HepG2 (cell line): Measurements from ENCODE around the gene YPEL3. TPM values are rescaled to one million over a fixed set of nuclear protein-coding genes. Genes with fewer than 3 reads are reported as not detected.

Experiments used
- ATF6 ChIP-seq: sonication (generic); formaldehyde crosslinking; conservative IDR thresholded peaks from 2 replicates; pipeline ENCODE4 v1.4.0; 2020; ENCODE audit warnings: missing genetic modification reagents
- ELF3 ChIP-seq: IDR thresholded peaks from 2 replicates; pipeline ENCODE4 v1.6.1; 2016; ENCODE audit warnings: missing genetic modification reagents, missing compliant biosample characterization
- ETV6 ChIP-seq: sonication (generic); formaldehyde crosslinking; conservative IDR thresholded peaks from 2 replicates; pipeline ENCODE4 v1.4.0; 2020; ENCODE audit warnings: missing genetic modification reagents
- FOXC1 ChIP-seq: sonication (generic); formaldehyde crosslinking; IDR thresholded peaks from 2 replicates; pipeline ENCODE4 v1.8.0; 2022; ENCODE audit warnings: mild to moderate bottlenecking, missing genetic modification reagents, borderline replicate concordance
- HNRNPH1 ChIP-seq: fragments of 200-400 bp; formaldehyde crosslinking; optimal IDR thresholded peaks from 2 replicates; pipeline ENCODE3; 2017; ENCODE audit warnings: mild to moderate bottlenecking, low read depth, low read length
- NFKBIZ ChIP-seq: IDR thresholded peaks from 2 replicates; pipeline ENCODE4 v1.6.1; 2018; ENCODE audit warnings: missing genetic modification reagents, missing compliant biosample characterization
- RXRB ChIP-seq: IDR thresholded peaks from 2 replicates; pipeline ENCODE4 v1.6.1; 2016; ENCODE audit warnings: borderline replicate concordance, missing genetic modification reagents, missing compliant biosample characterization
- THAP8 ChIP-seq: sonication (generic); formaldehyde crosslinking; IDR thresholded peaks from 2 replicates; pipeline ENCODE4 v1.5.1; 2020; ENCODE audit warnings: missing genetic modification reagents, mild to moderate bottlenecking, borderline replicate concordance
- ZNF142 ChIP-seq: sonication (generic); formaldehyde crosslinking; IDR thresholded peaks from 2 replicates; pipeline ENCODE4 v1.4.0; 2020; ENCODE audit warnings: missing genetic modification reagents
- ZNF331 ChIP-seq: sonication (generic); formaldehyde crosslinking; IDR thresholded peaks from 2 replicates; pipeline ENCODE4 v1.4.0; 2020; ENCODE audit warnings: missing genetic modification reagents
- ZNF446 ChIP-seq: sonication (generic); formaldehyde crosslinking; IDR thresholded peaks from 2 replicates; pipeline ENCODE4 v1.5.0; 2020; ENCODE audit warnings: mild to moderate bottlenecking, missing genetic modification reagents
- ZNF557 ChIP-seq: sonication (generic); formaldehyde crosslinking; IDR thresholded peaks from 2 replicates; pipeline ENCODE4 v1.4.0; 2020; ENCODE audit warnings: missing genetic modification reagents
- polyA plus RNA-seq, 8 experiments: library from polyadenylated mRNA; depleted of rRNA in 3 of 8; stranded (reverse) in 7 of 8; unstranded in 1 of 8; fragments of >200 nt; fragmentation: Illumina TruSeq in 4 of 8; extraction: Trizol in 4 of 8; gene quantifications; 2 replicates each; pipeline versions ENCODE4 v1.2.1 to v1.2.3, GENCODE V29; 2011 to 2016; ENCODE audit warnings: low read depth in 4 of 8, missing spikeins in 1 of 8, mixed read lengths in 1 of 8; ENCODE audit not compliant: insufficient read depth in 1 of 8
- total RNA-seq, 5 experiments: library from RNA; depleted of rRNA; stranded (reverse); fragments of >200 nt; fragmentation: Illumina TruSeq; extraction: Trizol; gene quantifications; 2 replicates each; pipeline ENCODE4 v1.2.3, GENCODE V29; 2016; ENCODE audit warnings: low read depth in 1 of 5
- TF ChIP-seq, protein P1 (sequence below): IDR thresholded peaks from 2 replicates; pipeline ENCODE4 v1.6.1; 2016; ENCODE audit warnings: missing compliant biosample characterization, missing genetic modification reagents, borderline replicate concordance
- TF ChIP-seq, protein P2 (sequence below): sonication (generic); formaldehyde crosslinking; IDR thresholded peaks from 2 replicates; pipeline ENCODE4 v1.9.0; 2021; ENCODE audit warnings: missing genetic modification reagents, borderline replicate concordance

Gene YPEL3
- total and polyA plus RNA-seq, 2 of the 13 experiments (the other 11 are each of a cell fraction or from before 2014, with no cell fraction given), result 5.4 to 47.0 TPM

DNA sequence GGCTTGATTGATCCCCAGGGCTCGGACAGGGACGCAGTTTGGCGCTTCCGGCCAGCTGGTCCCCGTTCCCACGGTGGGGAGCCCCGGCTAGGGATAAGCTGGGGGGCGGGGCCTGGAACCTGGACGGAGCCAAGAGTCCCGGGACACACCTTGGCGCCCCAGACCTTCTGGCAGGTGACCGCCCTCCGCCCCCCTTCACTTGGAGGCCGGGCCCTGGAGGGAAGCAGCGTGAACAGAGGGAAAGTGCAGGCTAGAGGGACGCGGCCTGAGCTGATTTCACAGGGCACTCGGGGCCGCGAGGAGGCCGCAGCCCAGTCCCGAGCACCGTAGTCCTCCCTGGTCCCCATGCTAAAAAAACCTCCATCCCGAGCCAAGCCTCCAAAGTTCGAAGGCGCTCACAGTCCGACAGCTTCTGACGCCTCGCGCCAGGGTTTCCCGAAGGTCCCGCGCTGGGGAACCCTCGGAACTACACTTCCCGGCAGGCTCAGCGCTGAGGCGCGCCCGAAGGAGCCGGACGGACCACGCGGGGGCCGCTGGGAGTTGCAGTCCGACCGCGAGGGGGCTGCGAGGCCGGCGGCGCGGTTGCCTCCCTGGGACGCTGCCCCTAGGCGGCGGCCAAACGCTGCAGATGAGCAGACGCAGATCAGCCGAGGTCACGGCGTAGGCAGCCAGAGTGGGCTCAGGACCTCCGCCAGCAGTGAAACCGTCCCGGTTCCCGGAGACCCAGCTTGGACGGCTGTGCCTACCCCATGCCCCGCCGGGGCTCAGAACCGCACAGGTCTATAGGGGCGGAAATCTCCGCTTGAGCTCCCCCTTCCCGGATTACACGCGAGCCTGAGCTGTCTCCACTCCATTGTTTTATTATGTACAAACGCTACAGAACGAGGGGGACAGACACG, 4.3 kb downstream of the YPEL3 start, which contains the start of gene TBX6 (continued):
- TF ChIP-seq, protein P1, sequence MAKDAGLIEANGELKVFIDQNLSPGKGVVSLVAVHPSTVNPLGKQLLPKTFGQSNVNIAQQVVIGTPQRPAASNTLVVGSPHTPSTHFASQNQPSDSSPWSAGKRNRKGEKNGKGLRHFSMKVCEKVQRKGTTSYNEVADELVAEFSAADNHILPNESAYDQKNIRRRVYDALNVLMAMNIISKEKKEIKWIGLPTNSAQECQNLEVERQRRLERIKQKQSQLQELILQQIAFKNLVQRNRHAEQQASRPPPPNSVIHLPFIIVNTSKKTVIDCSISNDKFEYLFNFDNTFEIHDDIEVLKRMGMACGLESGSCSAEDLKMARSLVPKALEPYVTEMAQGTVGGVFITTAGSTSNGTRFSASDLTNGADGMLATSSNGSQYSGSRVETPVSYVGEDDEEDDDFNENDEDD (CRISPR knock-in tag), result peak; percentile 83; the same call in 1 of the 2 replicates
- 0 out of 2 replicates have a peak, but pooled peaks have one; percentile 73 for TF ChIP-seq ETV6 (CRISPR knock-in tag)
- TF ChIP-seq ZNF557, result no peak; the same call in 1 of the 2 replicates
- peak; percentile 54 for TF ChIP-seq ZNF142 (CRISPR knock-in tag)
- peak; percentile 54 for TF ChIP-seq ELF3 (CRISPR knock-in tag)
- TF ChIP-seq NFKBIZ, result 0 out of 2 replicates have a peak, but pooled peaks have one; percentile 48
- TF ChIP-seq ATF6 (CRISPR knock-in tag), result no peak
- peak; percentile 93; the same call in 1 of the 2 replicates for TF ChIP-seq THAP8 (CRISPR knock-in tag)
- peak; percentile 94 for TF ChIP-seq RXRB (CRISPR knock-in tag)
- TF ChIP-seq, protein P2, sequence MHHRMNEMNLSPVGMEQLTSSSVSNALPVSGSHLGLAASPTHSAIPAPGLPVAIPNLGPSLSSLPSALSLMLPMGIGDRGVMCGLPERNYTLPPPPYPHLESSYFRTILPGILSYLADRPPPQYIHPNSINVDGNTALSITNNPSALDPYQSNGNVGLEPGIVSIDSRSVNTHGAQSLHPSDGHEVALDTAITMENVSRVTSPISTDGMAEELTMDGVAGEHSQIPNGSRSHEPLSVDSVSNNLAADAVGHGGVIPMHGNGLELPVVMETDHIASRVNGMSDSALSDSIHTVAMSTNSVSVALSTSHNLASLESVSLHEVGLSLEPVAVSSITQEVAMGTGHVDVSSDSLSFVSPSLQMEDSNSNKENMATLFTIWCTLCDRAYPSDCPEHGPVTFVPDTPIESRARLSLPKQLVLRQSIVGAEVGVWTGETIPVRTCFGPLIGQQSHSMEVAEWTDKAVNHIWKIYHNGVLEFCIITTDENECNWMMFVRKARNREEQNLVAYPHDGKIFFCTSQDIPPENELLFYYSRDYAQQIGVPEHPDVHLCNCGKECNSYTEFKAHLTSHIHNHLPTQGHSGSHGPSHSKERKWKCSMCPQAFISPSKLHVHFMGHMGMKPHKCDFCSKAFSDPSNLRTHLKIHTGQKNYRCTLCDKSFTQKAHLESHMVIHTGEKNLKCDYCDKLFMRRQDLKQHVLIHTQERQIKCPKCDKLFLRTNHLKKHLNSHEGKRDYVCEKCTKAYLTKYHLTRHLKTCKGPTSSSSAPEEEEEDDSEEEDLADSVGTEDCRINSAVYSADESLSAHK (CRISPR knock-in tag), result 0 out of 2 replicates have a peak, but pooled peaks have one; percentile 57
- peak; percentile 0; the same call in 1 of the 2 replicates for TF ChIP-seq FOXC1
- TF ChIP-seq HNRNPH1, result peak; percentile 65
- TF ChIP-seq ZNF331 (CRISPR knock-in tag), result peak; percentile 82; the same call in 1 of the 2 replicates
- TF ChIP-seq ZNF446 (CRISPR knock-in tag), result 0 out of 2 replicates have a peak, but pooled peaks have one; percentile 28
